Measurements from ENCODE around the gene MOV10L1.

MOV10L1 gene

GRCh38 chr22:50059881-50060262 is 29.9 kb upstream of the MOV10L1 start:
- in situ Hi-C loops (cut with MboI; ENCODE audit: low pct_unique_long_range_greater_than_20kb, low sequenced_read_pairs, unreplicated experiment), result no loop called here

DNA sequence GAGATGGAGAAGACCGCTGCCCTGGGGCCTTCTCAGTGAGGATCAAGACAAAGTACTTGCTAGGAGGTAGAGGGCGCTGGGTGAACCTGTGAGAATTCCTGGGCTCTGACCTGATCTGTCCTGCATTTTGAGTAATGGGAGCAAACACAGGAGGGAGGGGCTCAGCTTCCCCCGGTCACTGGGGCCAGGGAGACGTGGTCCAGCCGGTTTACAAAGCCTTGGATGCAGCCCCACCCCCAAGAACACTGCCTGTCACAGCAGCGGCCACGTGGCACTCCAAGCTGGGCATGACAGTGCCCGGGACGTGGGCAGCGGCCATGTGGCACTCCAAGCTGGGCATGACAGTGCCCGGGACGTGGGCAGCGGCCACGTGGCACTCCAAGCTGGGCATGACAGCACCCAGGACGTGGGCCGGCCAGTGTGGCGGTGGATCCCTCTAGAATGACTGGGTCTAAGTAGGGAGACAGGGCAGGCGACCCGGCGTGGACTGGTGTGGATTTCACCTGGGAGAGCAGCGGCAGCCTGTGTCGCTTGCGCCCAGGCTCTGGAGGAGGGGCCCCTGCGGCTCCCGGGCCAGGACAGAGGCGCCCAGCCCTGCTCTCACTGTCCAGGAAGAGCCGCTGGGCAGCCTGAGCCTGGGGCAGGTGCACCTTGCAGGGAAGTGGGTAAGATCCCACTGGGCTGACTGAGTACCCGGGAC is 29.2 kb upstream of the MOV10L1 start:
- in situ Hi-C loops (cut with MboI; ENCODE audit: low pct_unique_long_range_greater_than_20kb, low sequenced_read_pairs, unreplicated experiment), result no loop called here
- no peak for DNase-seq (ENCODE audit: low spot score)
- TF ChIP-seq, protein P1, sequence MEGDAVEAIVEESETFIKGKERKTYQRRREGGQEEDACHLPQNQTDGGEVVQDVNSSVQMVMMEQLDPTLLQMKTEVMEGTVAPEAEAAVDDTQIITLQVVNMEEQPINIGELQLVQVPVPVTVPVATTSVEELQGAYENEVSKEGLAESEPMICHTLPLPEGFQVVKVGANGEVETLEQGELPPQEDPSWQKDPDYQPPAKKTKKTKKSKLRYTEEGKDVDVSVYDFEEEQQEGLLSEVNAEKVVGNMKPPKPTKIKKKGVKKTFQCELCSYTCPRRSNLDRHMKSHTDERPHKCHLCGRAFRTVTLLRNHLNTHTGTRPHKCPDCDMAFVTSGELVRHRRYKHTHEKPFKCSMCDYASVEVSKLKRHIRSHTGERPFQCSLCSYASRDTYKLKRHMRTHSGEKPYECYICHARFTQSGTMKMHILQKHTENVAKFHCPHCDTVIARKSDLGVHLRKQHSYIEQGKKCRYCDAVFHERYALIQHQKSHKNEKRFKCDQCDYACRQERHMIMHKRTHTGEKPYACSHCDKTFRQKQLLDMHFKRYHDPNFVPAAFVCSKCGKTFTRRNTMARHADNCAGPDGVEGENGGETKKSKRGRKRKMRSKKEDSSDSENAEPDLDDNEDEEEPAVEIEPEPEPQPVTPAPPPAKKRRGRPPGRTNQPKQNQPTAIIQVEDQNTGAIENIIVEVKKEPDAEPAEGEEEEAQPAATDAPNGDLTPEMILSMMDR (IDR thresholded peaks at IDR 0.05; ENCODE audit: extremely low read depth, insufficient read depth, missing control alignments), result no peak

More at GRCh38 chr22:50059881-50060262, 29.9 kb upstream of the MOV10L1 start:
- TF ChIP-seq, protein P1 (IDR thresholded peaks at IDR 0.05; ENCODE audit: extremely low read depth, insufficient read depth, missing control alignments), result no peak
- no peak for DNase-seq (ENCODE audit: low spot score)

DNA sequence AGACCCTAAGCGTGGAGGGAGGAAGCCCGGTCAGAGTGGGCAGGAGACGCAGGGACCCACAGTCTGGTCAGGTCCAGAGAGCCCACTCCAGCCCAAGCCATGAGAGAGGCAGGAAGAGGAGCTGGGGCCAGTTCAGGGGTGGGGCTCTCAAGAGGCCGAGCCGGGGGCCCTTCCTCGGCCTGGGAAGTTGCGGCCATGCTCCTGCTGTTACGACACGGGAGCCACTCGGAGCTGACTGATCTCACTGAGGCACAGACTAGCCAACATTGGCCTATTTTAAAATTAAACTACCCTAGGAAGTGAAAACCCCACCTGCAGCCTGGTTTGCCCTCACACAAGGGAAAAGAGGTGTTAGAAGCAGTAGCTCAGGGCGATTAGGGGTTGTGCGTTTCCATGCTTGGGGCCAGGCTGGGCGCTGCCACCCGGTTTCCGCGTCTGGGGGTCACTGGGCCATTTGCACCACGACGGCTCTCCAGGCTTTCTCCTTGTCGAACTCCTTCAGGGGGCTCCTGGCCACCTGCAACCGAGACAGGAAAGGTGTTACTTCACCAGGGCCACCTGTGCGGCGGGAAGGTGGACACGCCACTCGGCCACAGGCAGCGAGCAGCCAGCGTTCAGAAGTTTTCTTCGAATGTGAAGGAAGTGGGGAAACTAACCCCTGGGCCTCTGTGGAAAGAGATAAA is 28.5 kb upstream of the MOV10L1 start:
- no peak for DNase-seq (ENCODE audit: low spot score)
- TF ChIP-seq, protein P1 (IDR thresholded peaks at IDR 0.05; ENCODE audit: extremely low read depth, insufficient read depth, missing control alignments), result no peak
- in situ Hi-C loops (cut with MboI; ENCODE audit: low pct_unique_long_range_greater_than_20kb, low sequenced_read_pairs, unreplicated experiment), result no loop called here

- in situ Hi-C loops (cut with MboI; ENCODE audit: low pct_unique_long_range_greater_than_20kb, low sequenced_read_pairs, unreplicated experiment), result no loop called here
- TF ChIP-seq, protein P1 (IDR thresholded peaks at IDR 0.05; ENCODE audit: extremely low read depth, insufficient read depth, missing control alignments), result no peak
- no peak for DNase-seq (ENCODE audit: low spot score)
These were observed 27.9 kb upstream of the MOV10L1 start for GRCh38 chr22:50061824-50062355.

- DNase-seq (ENCODE audit: low spot score), result no peak
- TF ChIP-seq, protein P1 (IDR thresholded peaks at IDR 0.05; ENCODE audit: extremely low read depth, insufficient read depth, missing control alignments), result no peak
- in situ Hi-C loops (cut with MboI; ENCODE audit: low pct_unique_long_range_greater_than_20kb, low sequenced_read_pairs, unreplicated experiment), result no loop called here
These were observed 27.2 kb upstream of the MOV10L1 start for GRCh38 chr22:50062509-50063135.

DNA sequence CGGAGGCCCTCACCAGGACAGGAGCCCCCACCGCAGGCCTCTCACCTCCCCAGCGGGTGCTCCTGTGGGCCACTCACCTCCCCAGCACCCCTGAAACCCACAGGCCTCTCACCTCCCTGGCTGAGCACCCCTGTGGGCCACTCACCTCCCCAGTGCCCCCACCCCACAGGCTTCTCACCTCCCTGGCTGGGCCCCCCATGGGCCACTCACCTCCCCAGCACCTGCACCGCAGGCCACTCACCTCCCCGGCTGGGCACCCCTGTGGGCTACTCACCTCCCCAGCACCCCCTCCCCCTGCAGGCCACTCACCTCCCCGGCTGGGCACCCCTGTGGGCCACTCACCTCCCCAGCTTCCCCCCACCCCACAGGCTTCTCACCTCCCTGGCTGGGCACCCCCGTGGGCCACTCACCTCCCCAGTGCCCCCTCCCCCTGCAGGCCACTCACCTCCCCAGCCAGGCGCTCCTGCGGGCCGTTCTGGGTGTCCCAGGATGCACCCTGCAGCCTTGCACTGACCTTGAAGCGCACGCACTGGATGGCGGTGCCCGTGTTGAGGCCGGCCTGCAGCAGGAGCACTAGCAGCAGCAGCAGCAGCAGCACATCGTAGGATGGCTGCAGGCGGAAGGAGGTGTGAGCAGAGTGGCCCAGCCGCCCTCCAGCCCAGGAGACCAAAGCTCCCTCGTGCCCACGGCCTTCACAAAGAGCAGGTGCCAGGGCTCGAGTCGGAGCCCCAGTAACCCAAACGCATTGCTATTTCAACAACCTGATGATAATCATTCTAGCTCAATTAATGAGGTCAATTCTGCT is 26.0 kb upstream of the MOV10L1 start:
- no peak for DNase-seq (ENCODE audit: low spot score)
- TF ChIP-seq, protein P1 (IDR thresholded peaks at IDR 0.05; ENCODE audit: extremely low read depth, insufficient read depth, missing control alignments), result no peak
- in situ Hi-C loops (cut with MboI; ENCODE audit: low pct_unique_long_range_greater_than_20kb, low sequenced_read_pairs, unreplicated experiment), result no loop called here

Data from GM13977 (cell line).